Panc1 (cell line): ENCODE data around the gene HSP90AA1. TPM values are rescaled to one million over a fixed set of nuclear protein-coding genes. Genes with fewer than 3 reads are reported as not detected.

Experiments
- ATAC-seq: fragments of 200-7000 bp; cut with Tn5 transposase; 2 replicates; pipeline ENCODE4 v1.9.1; 2020; ENCODE audit warnings: mild to moderate bottlenecking, moderate library complexity
- BruUV-seq: library from RNA; stranded (reverse); fragments of 400-500 nt; replicated peaks from 2 replicates; lab custom pipeline; 2021; lab: Mats Ljungman, UMichigan
- CTCF ChIA-PET: fragments of 300-600 bp; sonication (Branson Sonifier 250); formaldehyde crosslinking; loops from one replicate; lab custom pipeline; 2022; ENCODE audit warnings: antibody characterized with exemption; lab: Charles Lee
- POLR2A ChIA-PET: fragments of 300-600 bp; sonication (Branson Sonifier 250); formaldehyde crosslinking; loops from one replicate; lab custom pipeline; 2022; ENCODE audit warnings: antibody characterized with exemption; lab: Charles Lee
- DNase-seq: peaks from one replicate; pipeline ENCODE4 v3.0.0-alpha.2; 2010; ENCODE audit warnings: low read depth, low spot score
- H3K27ac ChIP-seq: 2 replicates; pipeline ENCODE4 v1.5.1; 2011; ENCODE audit warnings: mild to moderate bottlenecking, low read length, inconsistent platforms
- H3K27me3 ChIP-seq: fragments of 200-500 bp; sonication (Bioruptor generic); 2 replicates; pipeline ENCODE4 v1.6.0; 2014; ENCODE audit warnings: low read length, inconsistent platforms; ENCODE audit not compliant: control insufficient read depth, insufficient read depth
- H3K36me3 ChIP-seq: fragments of 200-500 bp; sonication (Bioruptor generic); 2 replicates; pipeline ENCODE4 v1.5.1; 2014; ENCODE audit warnings: inconsistent platforms, mild to moderate bottlenecking, low read length, moderate library complexity; ENCODE audit not compliant: control insufficient read depth, insufficient read depth
- H3K4me1 ChIP-seq: 2 replicates; pipeline ENCODE4 v1.5.1; 2011; ENCODE audit warnings: inconsistent platforms, mild to moderate bottlenecking, low read length, moderate library complexity; ENCODE audit not compliant: control insufficient read depth, insufficient read depth
- H3K4me3 ChIP-seq, 2 experiments: 2 replicates each; pipeline ENCODE4 v1.5.1; 2011 to 2012; ENCODE audit warnings: low read depth in 2 of 2, low read length in 2 of 2, mild to moderate bottlenecking in 2 of 2, inconsistent platforms in 1 of 2, moderate library complexity in 1 of 2
- H3K9me3 ChIP-seq: fragments of 200-500 bp; sonication (Bioruptor generic); 2 replicates; pipeline ENCODE4 v1.5.1; 2014; ENCODE audit warnings: low read depth, mild to moderate bottlenecking, inconsistent platforms, low read length, moderate library complexity; ENCODE audit not compliant: control insufficient read depth, insufficient read depth
- POLR2AphosphoS5 ChIP-seq: IDR thresholded peaks from 2 replicates; pipeline ENCODE4 v1.6.1; 2012; ENCODE audit warnings: mild to moderate bottlenecking, low read depth, low read length, moderate library complexity
- REST ChIP-seq, 2 experiments: IDR thresholded peaks; 2 replicates each; pipeline ENCODE4 v1.6.1; 2011 to 2012; ENCODE audit warnings: low read depth in 2 of 2, control low read depth in 1 of 2, low read length in 1 of 2, mild to moderate bottlenecking in 1 of 2, moderate library complexity in 1 of 2; ENCODE audit not compliant: insufficient read depth in 1 of 2
- SIN3A ChIP-seq: IDR thresholded peaks from 2 replicates; pipeline ENCODE4 v1.6.1; 2012; ENCODE audit warnings: low read depth, mild to moderate bottlenecking, low read length, moderate library complexity, borderline replicate concordance; ENCODE audit not compliant: insufficient read depth
- TCF7L2 ChIP-seq: IDR thresholded peaks from 2 replicates; pipeline ENCODE4 v1.6.1; 2011; ENCODE audit warnings: mild to moderate bottlenecking, low read depth, low read length, inconsistent platforms
- in situ Hi-C: cut with HindIII; loops from 2 replicates; pipeline ENCODE4 v1.10.0; 2016; ENCODE audit warnings: low sequenced_read_pairs, low pct_unique_long_range_greater_than_20kb
- intact Hi-C: fragments of 100-400 bp; cut with micrococcal nuclease; formaldehyde crosslinking; loops from one replicate; pipeline ENCODE4 v1.10.0; 2022; ENCODE audit not compliant: unreplicated experiment
- total RNA-seq: library from RNA; stranded (reverse); gene quantifications from one replicate; pipeline ENCODE4 v1.2.1, GENCODE V29; 2021; ENCODE audit not compliant: unreplicated experiment
- TF ChIP-seq, protein P1 (sequence below): fragments of 450-650 bp; IDR thresholded peaks from 2 replicates; pipeline ENCODE4 v1.5.1; 2017; ENCODE audit warnings: mild to moderate bottlenecking

HSP90AA1 gene
- total RNA-seq, 1 experiment from 2014 or later, result 383 TPM

DNA sequence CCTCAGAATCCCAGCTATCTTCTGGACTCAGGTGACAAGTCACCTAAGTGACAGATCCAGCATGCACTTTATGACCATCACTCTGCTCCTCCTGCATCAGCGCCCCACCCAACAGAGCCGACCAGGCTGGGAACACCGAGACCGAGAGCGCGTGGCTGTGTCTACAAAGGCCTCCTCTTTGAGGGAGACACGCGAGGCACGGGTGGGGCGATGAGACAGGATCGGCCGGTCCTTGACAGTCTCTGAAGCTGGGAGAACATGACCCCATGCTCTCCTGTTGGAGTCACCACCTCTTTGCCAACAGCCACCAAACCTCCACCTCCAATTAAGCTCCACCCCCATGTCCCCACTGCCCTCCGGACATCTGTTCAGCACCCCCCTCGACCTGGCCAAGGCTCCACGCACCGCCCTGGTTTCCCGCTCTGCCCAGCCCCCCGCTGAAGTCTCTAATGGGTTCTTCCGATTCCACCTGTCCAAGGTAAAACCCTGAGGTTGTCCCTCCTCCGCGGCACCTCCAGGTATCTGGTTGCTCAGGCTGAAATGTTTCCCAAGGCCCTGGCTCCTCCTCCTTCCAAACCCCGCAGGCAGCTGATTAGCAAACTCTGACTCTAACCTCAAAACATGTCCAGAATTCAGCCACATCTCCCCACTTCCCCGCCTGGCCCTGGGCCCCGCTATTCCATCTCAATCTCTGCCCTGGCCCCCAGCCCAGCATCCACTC, 31.5 kb downstream of the HSP90AA1 start:
- ChIA-PET CTCF (no interaction called here), POLR2A (interaction anchor here (0.6 kb wide), 1 partner anchor 12 kb away, joined by 3 read pairs; no protein-coding TSS in a partner anchor)
- Histone ChIP-seq H3K27me3 (no peaks in the 10 kb centered on the region), H3K27ac (no peak overlapping the region), H3K4me1 (no peaks in the 10 kb centered on the region), H3K36me3 (no peaks in the 10 kb centered on the region; the same call in 1 of the 2 replicates), H3K9me3 (no peaks in the 10 kb centered on the region), H3K4me3 (no peak overlapping the region)
- TF ChIP-seq, protein P1, sequence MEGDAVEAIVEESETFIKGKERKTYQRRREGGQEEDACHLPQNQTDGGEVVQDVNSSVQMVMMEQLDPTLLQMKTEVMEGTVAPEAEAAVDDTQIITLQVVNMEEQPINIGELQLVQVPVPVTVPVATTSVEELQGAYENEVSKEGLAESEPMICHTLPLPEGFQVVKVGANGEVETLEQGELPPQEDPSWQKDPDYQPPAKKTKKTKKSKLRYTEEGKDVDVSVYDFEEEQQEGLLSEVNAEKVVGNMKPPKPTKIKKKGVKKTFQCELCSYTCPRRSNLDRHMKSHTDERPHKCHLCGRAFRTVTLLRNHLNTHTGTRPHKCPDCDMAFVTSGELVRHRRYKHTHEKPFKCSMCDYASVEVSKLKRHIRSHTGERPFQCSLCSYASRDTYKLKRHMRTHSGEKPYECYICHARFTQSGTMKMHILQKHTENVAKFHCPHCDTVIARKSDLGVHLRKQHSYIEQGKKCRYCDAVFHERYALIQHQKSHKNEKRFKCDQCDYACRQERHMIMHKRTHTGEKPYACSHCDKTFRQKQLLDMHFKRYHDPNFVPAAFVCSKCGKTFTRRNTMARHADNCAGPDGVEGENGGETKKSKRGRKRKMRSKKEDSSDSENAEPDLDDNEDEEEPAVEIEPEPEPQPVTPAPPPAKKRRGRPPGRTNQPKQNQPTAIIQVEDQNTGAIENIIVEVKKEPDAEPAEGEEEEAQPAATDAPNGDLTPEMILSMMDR, result no peak
- TF ChIP-seq REST (IDR thresholded peaks at IDR 0.05; ENCODE audit: insufficient read depth in 1 of 2, low read depth in 2 of 2, low read length in 1 of 2), result no peak
- TF ChIP-seq TCF7L2, result no peak
- in situ Hi-C loops, result no loop called here
- ATAC-seq (peak; percentile 32; the same call in 1 of the 2 replicates), DNase-seq (no peak)
- no TSS peak for BruUV-seq
- intact Hi-C loops, result no loop called here

DNA sequence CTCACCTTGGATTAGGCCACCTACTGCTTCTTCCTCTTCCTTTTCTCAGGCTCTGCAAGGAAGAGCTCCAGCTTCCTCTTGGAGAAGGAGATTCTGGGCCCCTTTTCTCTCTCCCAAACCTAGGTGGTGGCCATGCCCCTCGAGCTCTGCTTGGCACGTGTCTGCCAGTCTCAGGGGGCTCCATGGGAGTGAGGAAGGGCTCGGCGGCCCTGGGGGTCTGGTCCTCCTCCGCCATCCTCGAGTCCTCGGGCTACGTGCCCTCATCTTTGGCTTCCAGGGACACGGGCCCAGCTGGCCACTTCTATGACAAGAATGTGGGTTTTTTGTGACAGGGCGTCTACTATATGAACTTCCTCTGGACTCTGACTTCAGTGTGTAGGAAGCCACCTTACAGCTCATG, 34.3 kb downstream of the HSP90AA1 start:
- H3K4me3 ChIP-seq, result no peak overlapping the region
- H3K27me3 ChIP-seq, result no peaks in the 10 kb centered on the region
- no peaks in the 10 kb centered on the region for H3K4me1 ChIP-seq
- BruUV-seq, result no TSS peak
- in situ Hi-C loops, result no loop called here
- H3K27ac ChIP-seq, result no peak overlapping the region
- H3K36me3 ChIP-seq, result peaks cover 7% of the 10 kb centered on the region; the same call in 1 of the 2 replicates
- intact Hi-C loops, result no loop called here
- no peak for DNase-seq
- POLR2A ChIA-PET, result no interaction called here
- no peaks in the 10 kb centered on the region for H3K9me3 ChIP-seq
- no peak for ATAC-seq
- TF ChIP-seq REST (IDR thresholded peaks at IDR 0.05; ENCODE audit: insufficient read depth in 1 of 2, low read depth in 2 of 2, low read length in 1 of 2) (no peak), SIN3A (no peak), POLR2AphosphoS5 (no peak), TCF7L2 (no peak)
- TF ChIP-seq, protein P1, result no peak
- CTCF ChIA-PET, result no interaction called here
